Anterior cingulate cortex (tissue), 58 donors: Measurements from ENCODE around the gene IQCF2.
"Not testable (repeated sequence)": the region's sequence is repeated elsewhere in the genome, so short reads cannot be mapped to it uniquely, and the experiment has no call there.

Experiments
- DNase-seq, 58 donors: peaks; one replicate each; lab custom pipeline; 2025; lab: John Stamatoyannopoulos, UW

Gene IQCF2

GRCh38 chr3:51860703-51861665 lies at the start of gene IQCF2:
Gene IQCF2 (plus strand): TSS chr3:51861615. CDS start chr3:51861667, 52 bp downstream.
- DNase-seq, result no peak

GRCh38 chr3:51813539-51813938 lies 47.9 kb upstream of the IQCF2 start:
- peak in 51 of 58 donors; percentile 4 to 84 (median 54) for DNase-seq

- no peak for DNase-seq
Observed at GRCh38 chr3:51814034-51814433, 47.4 kb upstream of the IQCF2 start.

- no peak for DNase-seq
Observed at GRCh38 chr3:51815614-51816013, 45.8 kb upstream of the IQCF2 start.

GRCh38 chr3:51816723-51817122 lies 44.7 kb upstream of the IQCF2 start:
- no peak for DNase-seq

GRCh38 chr3:51817375-51817774 lies 44.0 kb upstream of the IQCF2 start:
- DNase-seq, result no peak

- DNase-seq, result no peak
Observed at GRCh38 chr3:51819151-51819550, 42.3 kb upstream of the IQCF2 start.

GRCh38 chr3:51819709-51820406 lies 41.6 kb upstream of the IQCF2 start:
- DNase-seq, result no peak

- DNase-seq, result no peak
Observed at GRCh38 chr3:51828297-51828696, 33.1 kb upstream of the IQCF2 start.

- no peak for DNase-seq
Observed at GRCh38 chr3:51830345-51830744, 31.1 kb upstream of the IQCF2 start.

GRCh38 chr3:51830836-51831385 lies 30.5 kb upstream of the IQCF2 start:
- DNase-seq, result no peak

GRCh38 chr3:51836606-51837005 lies 24.8 kb upstream of the IQCF2 start:
- no peak for DNase-seq

GRCh38 chr3:51845129-51845528 lies 16.3 kb upstream of the IQCF2 start:
- DNase-seq, result no peak

GRCh38 chr3:51855411-51855810 lies 6.0 kb upstream of the IQCF2 start:
- DNase-seq, result not testable (repeated sequence)

GRCh38 chr3:51862886-51863285 lies 1.5 kb downstream of the IQCF2 start:
- DNase-seq, result no peak

- DNase-seq, result not testable (repeated sequence)
Observed at GRCh38 chr3:51868896-51869295, 7.5 kb downstream of the IQCF2 start.

- no peak for DNase-seq
Observed at GRCh38 chr3:51869304-51869703, 7.9 kb downstream of the IQCF2 start.

GRCh38 chr3:51873253-51873766 lies 11.9 kb downstream of the IQCF2 start:
- no peak for DNase-seq

- no peak for DNase-seq
Observed at GRCh38 chr3:51873876-51874275, 12.5 kb downstream of the IQCF2 start.

- no peak for DNase-seq
Observed at GRCh38 chr3:51874411-51874810, 13.0 kb downstream of the IQCF2 start.

GRCh38 chr3:51874889-51875288 lies 13.5 kb downstream of the IQCF2 start:
- DNase-seq, result no peak
